T-helper 17 cell (primary cell): ENCODE results near the gene SYNE4. TPM values are rescaled to one million over a fixed set of nuclear protein-coding genes. Genes with fewer than 3 reads are reported as not detected.
A peak's percentile ranks its signal among the peaks of the same experiment; 100 is the strongest.

Source experiments
- ATAC-seq: fragments of 150-1000 bp; cut with Tn5 transposase; 2 replicates; pipeline ENCODE4 v1.10.0; 2021; ENCODE audit warnings: mild to moderate bottlenecking, moderate library complexity
- DNase-seq, 3 donors: peaks; one replicate each; pipeline versions ENCODE4 v3.0.0 to v3.0.0-alpha.2; 2020 to 2021
- H3K9me3 ChIP-seq: one replicate; pipeline ENCODE4 v1.7.0; 2013; ENCODE audit warnings: low read length, mild to moderate bottlenecking; ENCODE audit not compliant: control insufficient read depth, poor library complexity, severe bottlenecking
- H3K27ac Mint-ChIP-seq: one replicate; pipeline ENCODE4 v1.8.0; 2022; ENCODE audit warnings: mild to moderate bottlenecking, moderate library complexity, mixed read lengths
- H3K27me3 Mint-ChIP-seq: one replicate; pipeline ENCODE4 v1.8.0; 2022; ENCODE audit warnings: mixed read lengths
- H3K36me3 Mint-ChIP-seq: one replicate; pipeline ENCODE4 v1.8.0; 2022; ENCODE audit warnings: low read depth, mixed read lengths
- H3K4me1 Mint-ChIP-seq: one replicate; pipeline ENCODE4 v1.8.0; 2022; ENCODE audit warnings: mild to moderate bottlenecking, mixed read lengths
- H3K4me3 Mint-ChIP-seq: one replicate; pipeline ENCODE4 v1.8.0; 2022; ENCODE audit warnings: mild to moderate bottlenecking, moderate library complexity, mixed read lengths
- total RNA-seq, 4 donors: library from RNA in 2 of 4; stranded (reverse) in 2 of 4; gene quantifications; one replicate each; pipeline ENCODE4 v1.2.3 and lab custom pipeline; 2022 to 2026

SYNE4 gene
- total RNA-seq, 2 donors from 2014 or later: 1.8 to 2.0 TPM

DNA sequence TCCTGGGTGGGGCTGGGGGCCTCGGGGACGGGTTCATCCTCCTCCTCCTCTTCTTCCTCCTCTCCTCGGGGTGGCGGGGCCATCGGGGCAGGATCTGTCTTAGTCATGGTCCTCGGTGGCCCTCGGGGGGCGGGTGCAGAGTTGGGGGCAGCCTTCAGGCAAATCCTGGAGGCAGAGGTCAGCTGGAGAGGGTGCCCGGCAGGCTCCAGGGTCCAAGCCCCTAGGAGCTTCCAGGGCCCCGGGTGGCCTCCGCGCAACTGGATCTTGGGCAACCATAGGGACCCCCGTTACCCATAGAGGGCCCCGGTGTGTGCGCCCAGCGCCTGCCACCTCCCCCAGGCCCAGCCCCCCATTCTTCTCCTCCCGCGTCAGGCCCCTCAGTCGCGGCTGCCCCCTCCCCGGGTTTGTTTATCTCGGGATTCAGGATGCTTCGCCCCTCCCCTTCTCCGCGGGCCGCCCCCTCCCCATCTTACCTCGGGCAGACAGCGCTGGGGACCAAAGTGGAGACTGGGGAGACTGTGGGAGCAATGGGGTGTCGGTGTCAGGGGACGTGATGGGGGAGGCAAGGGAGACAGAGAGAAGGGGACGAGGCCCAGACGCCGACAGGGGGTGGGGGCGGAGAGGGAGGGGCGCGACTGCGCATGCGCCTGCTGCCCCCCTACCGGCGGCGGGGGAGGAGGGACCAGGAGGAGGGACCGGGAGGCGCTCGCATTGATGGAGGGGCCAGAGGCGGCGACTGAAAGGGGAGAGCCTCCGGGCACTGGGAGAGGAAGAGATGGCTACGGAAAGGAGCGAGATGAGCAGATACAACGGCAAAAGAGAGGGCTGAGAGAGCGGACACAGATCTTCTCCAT is 23.9 kb upstream of the SYNE4 start, which contains the start of gene CLIP3:
CLIP3 (minus strand) TSS at position 623 of the 854 bp plus-strand sequence; CDS start at position 107, 516 bp downstream.
- ATAC-seq (peak; percentile 27), DNase-seq (peak in 2 of 3 donors; percentile 24 to 27)
- Mint-ChIP-seq H3K4me3 (peak within 1 kb of the TSS; percentile 62), H3K27me3 (no peaks in the 10 kb centered on the region), H3K27ac (peak within 1 kb of the TSS; percentile 34), H3K36me3 (peaks cover 23% of the 10 kb centered on the region), H3K4me1 (peaks cover 42% of the 10 kb centered on the region)
- no peaks in the 10 kb centered on the region for H3K9me3 ChIP-seq

- peak overlapping the region; percentile 59 for H3K4me3 Mint-ChIP-seq
- peaks cover 23% of the 10 kb centered on the region for H3K36me3 Mint-ChIP-seq
- peaks cover 33% of the 10 kb centered on the region for H3K4me1 Mint-ChIP-seq
- ATAC-seq (no peak), DNase-seq (no peak)
- H3K27me3 Mint-ChIP-seq: no peaks in the 10 kb centered on the region
- H3K27ac Mint-ChIP-seq: no peak overlapping the region
- no peaks in the 10 kb centered on the region for H3K9me3 ChIP-seq
Measured at GRCh38 chr19:36031308-36031707, 22.7 kb upstream of the SYNE4 start.

DNA sequence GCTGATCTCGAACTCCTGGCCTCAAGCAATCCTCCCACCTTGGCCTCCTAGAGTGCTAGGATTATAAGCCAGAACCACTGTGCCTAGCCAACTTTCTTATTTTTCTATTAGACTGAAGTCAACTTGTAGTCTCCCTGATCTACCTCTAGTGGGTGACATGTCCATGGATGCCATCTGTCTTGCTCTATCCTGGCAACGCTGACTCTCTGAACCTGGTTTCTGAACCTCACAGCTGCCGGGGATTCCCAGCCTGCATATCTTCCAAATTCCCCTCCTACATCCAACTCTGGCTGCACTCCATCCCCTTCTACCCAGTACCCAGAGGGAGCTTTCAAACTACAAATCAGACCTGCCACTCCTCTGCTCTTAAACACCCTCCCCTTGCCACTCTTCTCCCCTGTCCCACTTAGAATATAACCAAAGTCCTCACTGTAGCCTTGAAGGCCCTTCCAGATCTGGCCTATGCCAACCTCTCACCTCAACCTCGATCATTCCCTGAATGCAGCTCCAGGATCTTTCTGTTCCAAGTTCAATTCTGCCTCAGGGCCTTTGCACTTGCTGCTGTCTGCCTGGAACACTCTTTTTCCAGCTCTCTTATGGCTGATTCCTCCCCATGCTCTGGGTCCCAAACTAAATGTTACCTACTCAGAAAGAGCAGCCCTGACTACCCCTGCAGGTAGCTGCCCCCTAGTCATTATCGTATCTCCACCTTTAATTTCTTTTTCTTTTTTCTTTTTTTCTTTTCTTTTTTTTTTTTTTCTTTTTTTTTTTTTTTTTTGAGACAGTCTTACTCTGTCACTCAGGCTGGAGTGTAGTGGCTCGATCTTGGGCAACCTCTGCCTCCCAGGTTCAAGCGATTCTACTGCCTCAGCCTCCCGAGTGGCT is 21.9 kb upstream of the SYNE4 start:
- H3K4me1 Mint-ChIP-seq: peaks cover 27% of the 10 kb centered on the region
- no peaks in the 10 kb centered on the region for H3K27me3 Mint-ChIP-seq
- H3K27ac Mint-ChIP-seq: peak overlapping the region; percentile 60
- peaks cover 20% of the 10 kb centered on the region for H3K36me3 Mint-ChIP-seq
- DNase-seq (no peak), ATAC-seq (peak; percentile 42)
- H3K4me3 Mint-ChIP-seq: no peak overlapping the region
- no peaks in the 10 kb centered on the region for H3K9me3 ChIP-seq

GRCh38 chr19:36028313-36029041 is 19.9 kb upstream of the SYNE4 start:
- H3K36me3 Mint-ChIP-seq: peaks cover 12% of the 10 kb centered on the region
- ATAC-seq: no peak
- no peak for DNase-seq
- H3K4me1 Mint-ChIP-seq: peaks cover 15% of the 10 kb centered on the region
- H3K27me3 Mint-ChIP-seq: no peaks in the 10 kb centered on the region
- no peak overlapping the region for H3K27ac Mint-ChIP-seq
- H3K9me3 ChIP-seq: no peaks in the 10 kb centered on the region
- no peak overlapping the region for H3K4me3 Mint-ChIP-seq

- H3K9me3 ChIP-seq: no peaks in the 10 kb centered on the region
- Mint-ChIP-seq H3K36me3 (peaks cover 15% of the 10 kb centered on the region), H3K27ac (no peak overlapping the region), H3K4me1 (peaks cover 15% of the 10 kb centered on the region), H3K27me3 (no peaks in the 10 kb centered on the region), H3K4me3 (no peak overlapping the region)
- no peak for DNase-seq
- no peak for ATAC-seq
Measured at GRCh38 chr19:36027696-36028095, 19.1 kb upstream of the SYNE4 start.

GRCh38 chr19:36026091-36026876 is 17.7 kb upstream of the SYNE4 start:
- no peaks in the 10 kb centered on the region for H3K9me3 ChIP-seq
- H3K4me1 Mint-ChIP-seq: peaks cover 12% of the 10 kb centered on the region
- ATAC-seq (no peak), DNase-seq (no peak)
- H3K27ac Mint-ChIP-seq: no peak overlapping the region
- peaks cover 13% of the 10 kb centered on the region for H3K36me3 Mint-ChIP-seq
- no peaks in the 10 kb centered on the region for H3K27me3 Mint-ChIP-seq
- H3K4me3 Mint-ChIP-seq: no peak overlapping the region

DNA sequence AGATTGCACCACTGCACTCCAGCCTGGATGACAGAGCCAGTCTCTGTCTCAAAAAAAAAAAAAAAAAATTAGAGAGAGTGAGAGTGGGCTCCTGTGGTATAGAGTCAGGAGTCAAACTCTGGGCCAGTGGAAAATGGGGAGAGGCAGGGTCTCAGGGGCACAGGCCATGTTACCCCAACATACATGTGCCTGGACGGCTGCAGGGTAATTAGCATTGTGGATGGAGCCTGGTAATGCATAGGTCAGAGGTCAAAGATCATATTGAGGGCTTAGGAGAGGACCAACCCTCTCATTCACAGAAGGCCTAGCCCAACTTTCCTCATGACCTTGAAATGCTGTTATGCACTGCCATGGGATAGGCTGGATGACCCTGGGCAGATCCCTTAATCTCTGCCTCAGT is 16.9 kb upstream of the SYNE4 start:
- Mint-ChIP-seq H3K4me3 (no peak overlapping the region), H3K27ac (no peak overlapping the region), H3K27me3 (no peaks in the 10 kb centered on the region), H3K36me3 (peaks cover 11% of the 10 kb centered on the region), H3K4me1 (peaks cover 10% of the 10 kb centered on the region)
- no peaks in the 10 kb centered on the region for H3K9me3 ChIP-seq
- ATAC-seq: no peak
- no peak for DNase-seq

DNA sequence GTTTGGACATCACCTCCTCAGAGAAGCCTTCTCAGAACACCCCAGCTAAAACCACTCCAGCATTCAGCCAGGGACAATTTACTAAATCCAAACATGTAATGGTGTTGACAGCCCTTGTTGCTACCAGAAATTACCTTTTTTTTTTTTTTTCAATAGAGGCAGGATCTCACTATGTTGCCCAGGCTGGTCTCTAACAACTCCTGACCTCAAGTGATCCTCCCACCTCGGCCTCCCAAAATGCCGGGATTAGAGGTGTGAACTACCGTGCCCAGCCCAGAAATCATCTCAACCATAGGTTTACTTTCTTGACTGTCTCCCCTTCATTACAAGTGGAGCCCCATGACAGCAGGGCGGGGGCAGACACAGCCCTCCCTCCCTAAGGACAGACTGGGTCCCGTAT is 14.8 kb upstream of the SYNE4 start:
- Mint-ChIP-seq H3K27ac (no peak overlapping the region), H3K4me1 (peaks cover under 1% of the 10 kb centered on the region), H3K27me3 (no peaks in the 10 kb centered on the region), H3K36me3 (peaks cover 3% of the 10 kb centered on the region), H3K4me3 (no peak overlapping the region)
- ATAC-seq (no peak), DNase-seq (no peak)
- H3K9me3 ChIP-seq: no peaks in the 10 kb centered on the region

DNA sequence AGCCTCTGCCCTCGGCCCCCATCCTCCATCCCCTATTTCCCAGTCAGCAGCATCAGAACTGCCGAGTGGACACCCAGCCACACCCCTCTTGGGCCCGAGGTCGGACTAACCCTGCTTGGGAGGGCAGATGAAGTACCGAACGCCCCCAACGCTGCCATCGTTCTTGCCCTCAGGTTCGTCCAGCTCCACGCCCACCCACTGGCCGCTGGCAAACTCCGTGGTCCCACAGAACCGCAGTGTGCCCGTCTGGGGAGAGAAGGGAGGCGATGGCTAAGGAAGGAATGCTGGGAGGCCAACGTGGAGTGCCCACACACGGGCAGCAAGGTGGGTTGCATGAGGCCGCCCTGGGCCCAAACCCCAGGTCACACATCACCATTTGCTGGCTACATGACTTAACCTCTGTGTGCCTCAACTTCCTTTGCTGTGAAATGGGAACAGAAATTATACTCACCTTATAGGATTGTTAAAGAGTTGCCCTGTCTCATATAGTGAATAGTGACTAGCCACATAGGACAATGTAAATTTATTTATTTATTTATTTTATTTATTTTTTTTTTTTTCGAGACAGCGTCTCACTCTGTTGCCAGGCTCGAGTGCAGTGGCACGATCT is 10.6 kb upstream of the SYNE4 start:
- H3K36me3 Mint-ChIP-seq: peaks cover 3% of the 10 kb centered on the region
- ATAC-seq (no peak), DNase-seq (no peak)
- H3K4me3 Mint-ChIP-seq: no peak overlapping the region
- no peaks in the 10 kb centered on the region for H3K9me3 ChIP-seq
- H3K27ac Mint-ChIP-seq: no peak overlapping the region
- H3K4me1 Mint-ChIP-seq: peaks cover 14% of the 10 kb centered on the region
- no peaks in the 10 kb centered on the region for H3K27me3 Mint-ChIP-seq

DNA sequence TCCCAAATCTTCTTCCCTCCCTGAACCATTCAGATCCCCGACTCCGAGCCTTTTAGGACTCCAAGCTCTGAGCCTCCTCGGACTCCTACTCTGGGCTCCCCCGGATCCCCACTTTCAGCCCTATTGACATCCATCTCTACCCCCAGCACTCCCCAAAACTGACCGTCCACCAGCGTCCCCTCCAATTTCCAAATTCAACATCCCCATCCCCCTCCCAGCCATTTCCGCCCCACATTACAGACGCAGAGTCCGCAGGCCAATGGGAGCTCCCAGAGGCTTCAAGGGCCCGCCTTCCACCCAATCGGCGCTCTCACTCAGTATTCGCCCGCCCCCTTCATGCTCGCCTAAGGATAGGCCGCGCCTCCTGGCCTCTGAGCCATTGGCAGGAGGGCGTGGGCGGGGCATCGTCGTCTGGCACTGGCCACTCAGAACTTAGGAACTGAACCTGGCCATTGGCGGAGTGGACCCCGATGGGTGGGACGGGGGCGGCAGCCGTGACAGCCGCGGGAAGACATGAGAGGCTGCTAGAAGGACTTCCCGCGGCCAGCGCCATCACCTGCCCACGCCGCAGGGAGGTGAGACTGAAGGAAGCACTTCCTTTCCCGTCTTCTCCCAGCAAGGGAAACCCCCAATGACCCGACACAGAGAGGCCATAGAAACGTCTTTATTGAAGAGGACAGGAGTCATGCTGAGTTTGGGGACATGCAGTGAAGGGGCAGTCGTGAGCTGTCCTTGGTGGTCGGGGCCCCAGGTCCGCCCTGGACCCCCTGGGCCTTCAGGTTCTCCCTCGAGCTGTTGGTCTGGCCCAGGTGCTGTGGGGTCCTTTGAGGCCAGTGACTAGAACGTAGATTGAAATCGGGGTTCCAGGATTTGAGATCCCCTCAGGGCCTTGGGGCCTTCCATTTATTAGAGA is 5.7 kb upstream of the SYNE4 start, which contains the start of gene ALKBH6:
ALKBH6 (minus strand) TSS at position 202 of the 913 bp plus-strand sequence. CDS start 816 bp downstream, outside the sequence.
- ATAC-seq: peak; percentile 99

GRCh38 chr19:36013280-36014011 is 4.8 kb upstream of the SYNE4 start:
- H3K27ac Mint-ChIP-seq: peak overlapping the region; percentile 96
- no peak for DNase-seq
- H3K4me3 Mint-ChIP-seq: peak overlapping the region; percentile 99
- ATAC-seq: no peak
- peaks cover 2% of the 10 kb centered on the region for H3K36me3 Mint-ChIP-seq
- H3K9me3 ChIP-seq: no peaks in the 10 kb centered on the region
- H3K4me1 Mint-ChIP-seq: peaks cover 43% of the 10 kb centered on the region
- H3K27me3 Mint-ChIP-seq: no peaks in the 10 kb centered on the region

More for the DNA sequence above, 5.7 kb upstream of the SYNE4 start, which contains the start of gene ALKBH6:
- Mint-ChIP-seq H3K4me1 (peaks cover 37% of the 10 kb centered on the region), H3K36me3 (peaks cover 2% of the 10 kb centered on the region), H3K27ac (peak within 1 kb of the TSS; percentile 96), H3K4me3 (peak within 1 kb of the TSS; percentile 99), H3K27me3 (no peaks in the 10 kb centered on the region)
- peak; percentile 98 to 99 (median 99) for DNase-seq
- no peaks in the 10 kb centered on the region for H3K9me3 ChIP-seq
